Measurements from ENCODE around the gene SENP1.

GRCh38 chr12:48024735-48025134, 81.1 kb downstream of the SENP1 start:
- TF ChIP-seq ZNF274 (IDR thresholded peaks at IDR 0.05; ENCODE audit: low read depth, low read length), result no peak
- no peak for TF ChIP-seq YY1 (IDR thresholded peaks at IDR 0.05; ENCODE audit: insufficient read depth, insufficient read length)

Data from NT2/D1 (cell line).